Neural cell (in vitro differentiated cells): Measurements from ENCODE around the gene RNF8. TPM values are rescaled to one million over a fixed set of nuclear protein-coding genes. Genes with fewer than 3 reads are reported as not detected.

Experiments
- H2AFZ ChIP-seq: fragments of 200-600, 300-800 bp; sonication (generic), shearing (Covaris generic); 2 replicates; pipeline ENCODE4 v1.6.0; 2014; ENCODE audit warnings: low read depth, mild to moderate bottlenecking, antibody characterized with exemption, low read length, moderate library complexity
- H3F3A ChIP-seq: fragments of 200-600 bp; shearing (Covaris generic); 2 replicates; pipeline ENCODE4 v1.6.1; 2016; ENCODE audit warnings: mild to moderate bottlenecking, moderate library complexity, mixed read lengths, antibody characterized with exemption, low read length; ENCODE audit not compliant: insufficient read depth, poor library complexity, severe bottlenecking
- H3K27ac ChIP-seq: fragments of 200-600, 300-800 bp; sonication (generic), shearing (Covaris generic); 2 replicates; pipeline ENCODE4 v1.5.1; 2014; ENCODE audit warnings: mild to moderate bottlenecking, low read length, moderate library complexity
- H3K27me3 ChIP-seq: fragments of 300-800, 200-600 bp; sonication (generic), shearing (Covaris generic); 2 replicates; pipeline ENCODE4 v1.6.0; 2014; ENCODE audit warnings: mild to moderate bottlenecking, low read depth, low read length, moderate library complexity; ENCODE audit not compliant: insufficient read depth
- H3K36me3 ChIP-seq: fragments of 300-800, 200-600 bp; sonication (generic), shearing (Covaris generic); 2 replicates; pipeline ENCODE4 v1.5.1; 2014; ENCODE audit warnings: mild to moderate bottlenecking, antibody characterized with exemption, low read length, moderate library complexity; ENCODE audit not compliant: insufficient read depth
- H3K4me2 ChIP-seq: fragments of 300-800, 200-600 bp; sonication (generic), shearing (Covaris generic); 2 replicates; pipeline ENCODE4 v1.6.0; 2014; ENCODE audit warnings: mild to moderate bottlenecking, low read length
- H3K4me3 ChIP-seq: fragments of 300-800, 200-600 bp; sonication (generic), shearing (Covaris generic); 2 replicates; pipeline ENCODE4 v1.5.1; 2014; ENCODE audit warnings: mild to moderate bottlenecking, low read length, moderate library complexity
- H3K79me2 ChIP-seq: fragments of 200-600 bp; shearing (Covaris generic); replicated peaks from 2 replicates; pipeline ENCODE4 v1.6.0; 2014; ENCODE audit warnings: mild to moderate bottlenecking, low read length, moderate library complexity; ENCODE audit not compliant: insufficient read depth
- H3K9ac ChIP-seq: fragments of 300-800, 200-600 bp; sonication (generic), shearing (Covaris generic); 2 replicates; pipeline ENCODE4 v1.6.1; 2016; ENCODE audit warnings: mild to moderate bottlenecking, low read length, mixed read lengths
- H3K9me2 ChIP-seq: fragments of 200-600 bp; shearing (Covaris generic); 2 replicates; pipeline ENCODE4 v1.6.1; 2016; ENCODE audit warnings: mild to moderate bottlenecking, low read length, mixed read lengths; ENCODE audit not compliant: insufficient read depth
- H3K9me3 ChIP-seq: fragments of 200-600, 300-800 bp; sonication (generic), shearing (Covaris generic); 2 replicates; pipeline ENCODE4 v1.6.1; 2016; ENCODE audit warnings: mild to moderate bottlenecking, mixed run types, low read length, moderate library complexity, mixed read lengths
- H4K20me1 ChIP-seq: fragments of 200-600 bp; shearing (Covaris generic); 2 replicates; pipeline ENCODE4 v1.6.1; 2016; ENCODE audit warnings: mild to moderate bottlenecking, mixed run types; ENCODE audit not compliant: insufficient read depth
- CTCF ChIP-seq: fragments of 450-650 bp; IDR thresholded peaks from 2 replicates; pipeline ENCODE4 v1.5.1; 2014; ENCODE audit warnings: antibody characterized with exemption, mild to moderate bottlenecking, moderate library complexity; ENCODE audit not compliant: poor library complexity, severe bottlenecking
- EP300 ChIP-seq: fragments of 450-650 bp; conservative IDR thresholded peaks from 2 replicates; pipeline ENCODE4 v1.6.1; 2014; ENCODE audit warnings: antibody characterized with exemption, mild to moderate bottlenecking, moderate library complexity; ENCODE audit not compliant: poor library complexity, severe bottlenecking
- EZH2 ChIP-seq: fragments of 200-600, 300-800 bp; shearing (Covaris generic), sonication (generic); IDR thresholded peaks from 2 replicates; pipeline ENCODE4 v1.6.1; 2014; ENCODE audit warnings: antibody characterized with exemption, low read length, borderline replicate concordance, mild to moderate bottlenecking; ENCODE audit not compliant: insufficient read depth, poor library complexity, severe bottlenecking
- MXI1 ChIP-seq: fragments of 450-650 bp; conservative IDR thresholded peaks from 2 replicates; pipeline ENCODE4 v1.6.1; 2014; ENCODE audit warnings: antibody characterized with exemption, mild to moderate bottlenecking; ENCODE audit not compliant: poor library complexity, severe bottlenecking
- POLR2AphosphoS5 ChIP-seq: IDR thresholded peaks from 2 replicates; pipeline ENCODE4 v1.6.1; 2012
- RAD21 ChIP-seq: fragments of 450-650 bp; conservative IDR thresholded peaks from 2 replicates; pipeline ENCODE4 v1.6.1; 2014; ENCODE audit warnings: antibody characterized with exemption, mild to moderate bottlenecking, moderate library complexity
- REST ChIP-seq: IDR thresholded peaks from 2 replicates; pipeline ENCODE4 v1.6.1; 2012; ENCODE audit warnings: borderline replicate concordance
- SMC3 ChIP-seq: fragments of 450-650 bp; conservative IDR thresholded peaks from 2 replicates; pipeline ENCODE4 v1.6.1; 2014; ENCODE audit warnings: antibody characterized with exemption, mild to moderate bottlenecking, moderate library complexity; ENCODE audit not compliant: poor library complexity
- TAF1 ChIP-seq: IDR thresholded peaks from 2 replicates; pipeline ENCODE4 v1.6.1; 2012; ENCODE audit warnings: low read depth
- polyA plus RNA-seq: library from polyadenylated mRNA; depleted of rRNA; stranded (reverse); fragments of >200 nt; gene quantifications from 2 replicates; pipeline ENCODE4 v1.2.3, GENCODE V29; 2014

RNF8 gene
- polyA plus RNA-seq, 1 donor from 2014 or later, result 54.0 TPM

GRCh38 chr6:37315157-37315515, 38.6 kb upstream of the RNF8 start:
- no peak overlapping the region for H3K27ac ChIP-seq

GRCh38 chr6:37316071-37316470, 37.7 kb upstream of the RNF8 start:
- H3K27ac ChIP-seq, result no peak overlapping the region
- no peak overlapping the region for H3K4me3 ChIP-seq
- no peaks in the 10 kb centered on the region for H3K27me3 ChIP-seq
- H3K4me2 ChIP-seq, result no peak overlapping the region
- no peak overlapping the region for H2AFZ ChIP-seq
- no peaks in the 10 kb centered on the region for H4K20me1 ChIP-seq
- H3K79me2 ChIP-seq, result no peaks in the 10 kb centered on the region
- TF ChIP-seq EP300 (no peak), SMC3 (no peak), POLR2AphosphoS5 (no peak), REST (no peak), EZH2 (no peak), RAD21 (no peak), TAF1 (no peak), MXI1 (no peak)
- H3K9me3 ChIP-seq, result no peaks in the 10 kb centered on the region
- peaks cover 6% of the 10 kb centered on the region for H3K36me3 ChIP-seq
- H3K9ac ChIP-seq, result no peak overlapping the region
- no peaks in the 10 kb centered on the region for H3F3A ChIP-seq
- H3K9me2 ChIP-seq, result no peaks in the 10 kb centered on the region

More at GRCh38 chr6:37315157-37315515, 38.6 kb upstream of the RNF8 start:
- Histone ChIP-seq H3F3A (no peaks in the 10 kb centered on the region), H3K9ac (no peak overlapping the region), H3K4me3 (no peak overlapping the region), H3K36me3 (peaks cover 6% of the 10 kb centered on the region), H3K27me3 (no peaks in the 10 kb centered on the region), H3K9me3 (no peaks in the 10 kb centered on the region), H4K20me1 (no peaks in the 10 kb centered on the region), H2AFZ (no peak overlapping the region), H3K4me2 (no peak overlapping the region), H3K9me2 (no peaks in the 10 kb centered on the region), H3K79me2 (no peaks in the 10 kb centered on the region)
- TF ChIP-seq EZH2 (no peak), CTCF (no peak), RAD21 (no peak), SMC3 (no peak), POLR2AphosphoS5 (no peak), TAF1 (no peak), MXI1 (no peak), EP300 (no peak), REST (no peak)
